ELF-1 (cell line): ENCODE data around the gene PTER.

Source experiments
- DNase-seq: peaks from one replicate; pipeline ENCODE4 v3.0.0-alpha.2; 2016; ENCODE audit warnings: low read depth, low spot score

PTER gene, protein sequence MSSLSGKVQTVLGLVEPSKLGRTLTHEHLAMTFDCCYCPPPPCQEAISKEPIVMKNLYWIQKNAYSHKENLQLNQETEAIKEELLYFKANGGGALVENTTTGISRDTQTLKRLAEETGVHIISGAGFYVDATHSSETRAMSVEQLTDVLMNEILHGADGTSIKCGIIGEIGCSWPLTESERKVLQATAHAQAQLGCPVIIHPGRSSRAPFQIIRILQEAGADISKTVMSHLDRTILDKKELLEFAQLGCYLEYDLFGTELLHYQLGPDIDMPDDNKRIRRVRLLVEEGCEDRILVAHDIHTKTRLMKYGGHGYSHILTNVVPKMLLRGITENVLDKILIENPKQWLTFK

DNA sequence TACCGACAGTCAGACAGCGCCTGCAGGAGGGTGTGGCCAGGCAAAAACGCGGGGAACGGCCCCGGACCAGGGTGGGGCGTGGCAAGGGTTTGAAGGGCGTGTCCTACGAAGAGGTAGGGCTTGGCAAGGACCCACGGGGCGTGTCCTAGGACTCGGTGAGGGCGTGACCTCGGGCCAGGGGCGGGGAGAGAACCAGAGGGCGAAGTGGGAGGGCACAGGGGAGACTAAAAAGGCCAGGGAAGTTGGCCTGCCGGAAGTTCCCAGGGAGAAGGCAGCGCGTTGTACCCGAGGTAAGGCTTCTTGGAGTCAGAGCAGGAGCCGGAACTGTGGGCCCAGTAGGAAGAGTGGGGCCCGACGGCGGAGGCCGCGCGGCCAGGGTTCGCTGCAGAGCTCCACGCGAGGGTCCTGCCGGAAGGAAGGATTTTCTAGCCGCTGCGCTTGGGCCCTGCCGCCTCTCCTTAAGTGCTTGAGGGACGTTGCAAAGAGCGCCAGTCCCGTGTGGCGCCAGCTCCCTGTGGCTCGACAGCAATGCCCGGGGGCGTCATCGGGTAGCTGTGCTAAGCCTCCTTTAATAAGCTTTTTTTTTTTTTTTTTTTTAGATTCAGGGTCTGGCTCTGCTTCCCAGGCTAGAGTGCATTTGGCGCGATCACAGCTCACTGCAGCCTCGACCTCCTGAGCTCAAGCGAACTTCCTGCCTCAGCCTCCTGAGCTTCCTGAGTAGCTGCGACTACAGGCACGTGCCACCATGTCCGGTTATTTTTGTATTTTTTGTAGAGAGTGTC lies at the start of gene PTER:
Gene PTER, plus strand, starts transcription at position 253 of the 782 bp plus-strand sequence. CDS start 47,375 bp downstream, outside the sequence.
- DNase-seq, result peak; percentile 99

DNA sequence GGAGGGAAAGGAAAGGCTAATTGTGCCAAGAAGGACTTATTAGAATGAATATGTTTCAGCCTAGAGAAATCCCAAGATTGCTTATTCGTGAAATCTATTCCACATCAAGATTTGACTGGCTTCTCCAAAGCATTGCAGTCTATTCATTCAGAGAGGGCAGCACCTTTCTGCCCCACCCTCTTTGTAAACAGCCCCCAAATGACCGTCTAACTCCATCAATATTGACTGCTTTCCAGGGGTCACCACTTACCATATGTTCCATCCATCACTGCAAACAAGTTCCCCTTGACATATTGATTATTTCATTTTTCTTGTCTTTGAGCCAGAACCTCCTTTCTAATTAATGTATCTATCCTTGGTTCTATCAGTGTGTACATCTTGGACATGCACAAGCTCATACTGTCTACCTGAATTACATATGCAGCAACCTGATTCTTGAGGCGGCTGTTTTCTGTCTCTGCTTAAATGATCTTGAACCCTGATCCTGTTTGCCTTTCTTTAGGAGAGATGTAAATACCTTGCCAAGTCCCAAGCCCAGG lies 44.2 kb upstream of the PTER start:
- DNase-seq, result no peak

DNA sequence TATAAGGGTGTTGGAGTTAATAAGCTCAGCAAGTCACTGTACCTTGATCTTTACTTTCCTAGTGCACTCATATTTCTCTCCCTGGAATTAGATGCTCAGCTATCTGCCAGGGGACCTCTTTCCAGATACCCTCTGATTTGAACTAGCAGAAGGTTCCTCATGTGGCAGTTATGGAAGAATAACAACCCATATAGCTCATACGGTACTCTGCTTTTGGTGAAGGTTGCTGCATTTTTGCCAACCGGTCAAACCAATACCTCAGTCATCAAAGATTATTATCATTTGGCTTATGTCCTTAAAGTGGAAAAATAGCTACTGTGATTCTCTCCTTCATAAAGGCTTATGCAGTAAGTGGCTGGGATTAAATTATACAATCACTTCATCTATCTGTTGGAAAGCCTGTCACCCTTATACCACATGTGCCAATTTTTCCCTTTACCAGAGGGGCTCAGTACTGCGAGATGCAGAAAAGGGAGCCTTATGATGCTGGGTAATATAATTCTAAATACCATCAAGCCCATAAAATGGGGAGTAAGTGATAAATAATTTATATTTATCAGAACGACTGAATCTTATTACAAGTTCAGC lies 43.4 kb upstream of the PTER start:
- no peak for DNase-seq

DNA sequence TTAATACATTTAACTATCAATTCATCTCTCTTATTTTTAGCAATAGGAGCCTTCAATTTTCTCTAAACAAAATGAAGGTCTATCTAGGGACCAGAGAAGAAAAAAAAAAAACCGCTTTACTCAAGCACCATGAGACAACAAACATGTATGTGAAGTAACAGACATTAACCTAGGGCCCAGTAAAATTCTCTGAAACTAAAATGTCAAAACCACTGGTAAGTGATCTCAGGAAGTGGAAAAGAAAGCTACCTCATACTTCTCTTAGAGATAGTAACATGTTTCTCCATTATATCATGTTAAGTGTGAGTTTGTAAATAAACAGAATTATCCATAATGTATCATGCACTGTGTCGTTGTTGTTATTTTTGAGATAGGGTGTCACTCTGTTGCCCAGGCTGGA lies 35.4 kb upstream of the PTER start:
- DNase-seq, result no peak

DNA sequence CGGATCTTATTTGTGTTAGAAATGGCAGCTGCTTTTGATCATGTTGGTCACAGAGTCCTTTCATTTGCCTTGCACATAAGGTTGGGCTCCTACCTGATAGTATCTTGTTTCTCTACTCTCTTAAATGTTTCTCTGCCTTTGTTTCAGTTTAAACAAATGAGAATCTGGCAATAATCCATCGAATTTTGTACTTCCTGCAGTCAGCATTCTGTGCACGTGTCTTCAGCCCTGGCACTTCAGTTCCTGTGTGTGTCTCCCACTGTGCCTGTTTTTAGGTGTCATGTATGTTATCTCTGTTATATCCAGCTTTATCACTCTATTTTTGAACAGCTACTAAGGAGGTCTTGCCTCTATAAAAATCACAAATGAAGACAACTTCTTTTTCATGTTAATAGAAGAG lies 28.4 kb upstream of the PTER start:
- no peak for DNase-seq

DNA sequence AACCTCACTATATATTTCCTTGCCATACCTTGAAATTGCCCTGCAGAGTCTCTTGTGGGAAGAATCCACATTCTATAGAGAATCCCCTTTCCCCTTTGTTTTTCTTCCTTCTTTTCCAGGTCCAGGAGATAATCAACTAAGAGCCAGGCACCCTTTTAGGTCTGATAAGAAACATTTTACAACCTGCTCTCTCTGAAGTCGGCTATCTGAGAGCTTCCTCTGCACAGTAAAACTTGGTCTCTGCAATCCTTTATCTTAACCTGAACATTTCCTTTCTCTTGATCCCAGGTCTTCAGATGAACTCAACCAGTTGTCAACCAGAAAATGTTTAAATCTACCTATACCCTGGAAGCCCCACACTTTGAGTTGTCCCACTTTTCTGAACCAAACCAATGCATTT lies 19.5 kb upstream of the PTER start:
- DNase-seq, result no peak

DNA sequence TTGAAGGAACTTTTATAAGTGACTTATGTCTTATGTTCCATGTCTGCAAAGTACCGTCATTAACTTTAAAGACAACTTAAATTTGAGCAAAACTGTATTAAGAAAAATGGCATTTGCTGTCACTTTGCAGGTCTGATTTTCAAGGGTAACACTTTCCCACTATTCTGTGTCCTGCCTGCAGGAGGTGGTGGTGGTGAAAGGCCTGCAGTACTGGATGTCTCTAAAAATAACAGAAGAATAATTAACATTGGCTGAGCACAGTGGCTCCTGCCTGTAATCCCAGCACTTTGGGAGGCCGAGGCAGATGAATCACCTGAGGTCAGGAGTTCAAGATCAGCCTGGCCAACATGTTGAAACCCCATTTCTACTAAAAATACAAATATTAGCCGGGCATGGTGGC lies 13.2 kb upstream of the PTER start:
- DNase-seq, result no peak

DNA sequence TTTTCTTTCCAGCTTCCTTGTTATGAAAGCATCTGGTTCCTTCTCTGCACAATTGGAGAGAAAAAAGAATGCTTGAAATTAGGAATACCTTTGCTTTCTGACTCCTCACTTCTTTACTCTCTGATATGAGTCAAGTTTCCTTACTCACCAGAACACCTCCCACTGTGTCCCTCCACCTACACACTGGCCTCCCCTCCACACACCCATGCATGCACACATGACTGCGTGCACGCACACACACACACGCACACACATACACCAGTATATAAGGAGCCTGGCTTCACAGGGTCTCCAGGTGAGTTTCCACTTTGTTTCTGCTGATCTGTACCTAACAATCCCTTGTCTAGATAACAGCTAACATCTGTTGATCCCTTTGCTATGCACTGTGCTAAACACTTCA lies 11.4 kb upstream of the PTER start:
- DNase-seq, result no peak

DNA sequence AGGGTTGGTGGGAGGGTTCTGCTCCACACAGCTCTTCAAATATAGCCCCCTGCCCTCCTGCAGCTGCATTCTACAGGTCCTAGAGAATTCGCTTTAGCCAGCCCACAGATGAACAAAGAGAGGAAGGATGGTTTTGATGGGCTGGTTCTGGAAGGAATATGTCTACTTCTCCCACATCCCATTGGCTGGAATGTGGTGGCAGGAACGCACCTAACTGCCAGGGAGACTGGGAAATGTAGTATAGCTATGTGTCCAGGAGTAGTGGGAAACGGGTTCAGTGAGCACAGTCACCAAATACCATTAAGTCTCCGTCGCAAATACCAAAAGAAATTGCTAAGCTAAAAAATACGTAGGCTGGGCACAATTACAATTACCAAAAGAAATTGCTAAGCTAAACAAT lies 7.3 kb upstream of the PTER start:
- DNase-seq, result no peak

DNA sequence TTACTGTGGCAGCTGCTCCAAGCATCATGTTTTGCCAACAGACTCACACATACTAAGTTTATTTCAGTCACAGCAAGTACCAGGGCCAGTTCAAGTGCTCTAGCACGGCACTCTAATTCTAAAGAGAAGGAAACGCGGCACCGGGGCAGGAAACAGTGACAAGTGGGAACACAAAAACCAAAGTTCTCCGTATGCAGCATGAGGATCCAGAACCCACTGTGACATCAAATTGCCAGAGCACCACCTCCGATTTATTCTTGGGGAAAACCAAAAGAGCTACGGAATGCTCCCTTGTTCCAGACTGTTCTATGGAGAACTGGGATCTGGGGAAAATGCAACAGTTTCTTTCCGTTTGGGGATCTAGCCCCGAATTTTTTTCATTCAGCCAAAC lies 448 bp upstream of the PTER start:
- DNase-seq, result no peak

DNA sequence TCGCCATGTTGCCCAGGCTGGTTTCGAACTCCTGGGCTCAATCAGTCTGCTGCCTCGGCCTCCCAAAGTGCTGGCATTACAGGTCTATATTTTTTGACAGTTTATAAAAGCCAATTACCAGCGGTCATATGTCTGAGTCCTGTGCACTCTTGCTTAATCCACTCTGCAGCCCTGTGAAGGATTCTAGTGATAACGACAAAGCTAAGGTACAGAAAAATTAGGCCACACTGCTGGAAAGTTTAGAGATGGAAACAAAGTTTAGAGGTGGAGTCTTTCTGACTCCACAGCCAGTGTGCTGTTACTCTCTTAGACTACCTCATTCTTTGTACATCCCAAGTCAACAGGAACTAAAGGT lies 707 bp downstream of the PTER start:
- no peak for DNase-seq

DNA sequence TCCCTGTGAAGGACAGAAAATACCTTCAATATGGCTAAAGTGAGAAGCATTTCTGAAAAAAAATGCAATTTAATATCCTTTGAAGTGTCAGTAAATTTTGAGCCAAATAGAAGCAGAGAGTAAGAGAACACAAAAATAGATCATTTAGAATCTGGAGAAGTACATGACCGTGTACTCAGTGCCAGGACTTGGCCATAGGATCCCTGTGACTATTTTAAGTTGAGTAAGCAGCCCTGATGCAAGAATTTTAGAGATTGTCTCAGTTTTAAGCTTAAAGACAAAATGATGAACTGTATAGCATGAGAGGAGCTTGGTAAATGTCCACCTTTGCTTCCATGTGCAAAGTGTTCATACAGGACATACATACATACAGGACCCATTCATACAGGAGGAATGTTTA lies 2.5 kb downstream of the PTER start:
- DNase-seq, result no peak

DNA sequence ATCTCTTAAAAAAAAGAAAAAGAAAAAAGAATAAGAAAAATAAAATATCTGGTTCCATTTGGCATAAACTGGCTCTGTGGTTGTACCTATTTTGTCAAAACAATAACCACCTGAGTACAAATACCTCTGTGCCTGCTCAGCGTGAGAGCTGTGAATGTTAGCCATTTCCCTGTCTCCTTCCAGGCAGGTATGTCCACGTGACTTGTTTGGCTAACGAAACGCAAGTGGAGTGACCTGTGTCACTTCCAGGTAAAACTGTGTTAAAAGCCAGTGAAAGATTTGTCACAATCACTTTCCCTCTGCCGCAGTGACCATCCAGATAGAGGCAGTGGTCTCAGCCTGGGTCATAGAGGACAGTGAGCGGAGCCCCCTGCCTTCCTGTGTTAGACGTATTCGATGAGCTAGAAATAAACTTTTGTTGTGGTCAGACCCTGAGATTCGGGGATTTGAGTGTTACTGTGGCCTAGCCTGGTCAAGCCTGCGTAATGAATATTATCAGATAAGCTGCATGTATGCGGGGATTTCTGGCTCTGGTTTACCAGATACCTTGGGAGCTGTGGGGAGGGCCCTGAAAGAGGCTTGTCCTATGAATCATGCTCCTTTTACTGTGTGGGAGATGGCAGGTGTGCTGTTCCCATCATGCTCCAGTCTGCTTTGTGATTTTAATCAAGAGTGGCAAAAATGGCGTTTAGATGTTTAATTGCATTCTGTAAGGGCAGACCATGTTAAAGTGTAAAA lies 3.8 kb downstream of the PTER start:
- DNase-seq, result peak; percentile 26

DNA sequence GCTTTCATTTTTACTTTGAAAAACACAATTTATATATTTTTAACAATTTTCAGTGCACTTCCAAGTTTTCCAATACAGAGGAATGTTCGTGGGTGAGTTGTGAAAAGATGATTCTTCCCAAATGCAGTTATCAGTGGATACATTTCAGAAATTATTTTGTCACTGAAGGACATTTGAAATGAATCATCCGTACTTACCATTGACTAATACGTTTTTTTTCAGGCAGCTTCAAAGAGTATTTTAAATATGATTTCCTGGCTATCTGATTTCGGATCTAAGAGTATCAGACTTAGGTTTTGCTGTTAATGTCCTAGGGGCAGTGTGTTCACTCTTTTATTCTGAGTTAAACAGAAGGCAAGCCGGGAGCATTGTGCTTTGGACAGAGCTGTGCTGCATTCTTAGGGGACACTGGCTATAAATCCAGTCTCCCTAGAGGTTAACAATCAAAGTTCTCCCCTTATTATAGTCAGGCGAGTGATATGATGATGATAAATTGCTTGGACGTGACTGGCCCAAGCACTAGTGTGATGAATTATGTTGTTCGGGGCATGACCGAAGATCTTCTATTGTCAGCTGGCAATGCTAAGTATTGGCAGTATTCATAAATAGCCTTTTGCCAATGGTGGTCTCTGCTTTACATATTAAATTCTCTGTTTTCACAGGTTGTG lies 4.5 kb downstream of the PTER start:
- DNase-seq, result no peak

DNA sequence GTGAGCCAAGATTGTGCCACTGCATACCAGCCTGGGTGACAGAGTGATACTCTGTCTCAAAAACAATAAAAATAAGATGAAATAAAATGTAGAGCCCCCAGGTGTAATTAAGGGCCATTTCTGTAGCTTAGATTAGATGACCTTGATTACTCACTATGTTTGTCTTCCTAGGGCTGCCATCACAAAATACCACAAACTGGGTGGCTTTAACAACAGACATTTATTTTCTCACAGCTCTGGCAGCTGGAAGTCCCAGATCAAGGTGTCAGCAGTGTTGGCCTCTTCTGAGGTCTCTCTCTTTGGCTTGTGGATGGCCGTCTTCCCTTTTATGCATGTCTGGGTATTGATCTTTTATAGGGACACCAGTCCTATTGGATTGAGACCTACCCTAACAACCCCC lies 6.1 kb downstream of the PTER start:
- no peak for DNase-seq

DNA sequence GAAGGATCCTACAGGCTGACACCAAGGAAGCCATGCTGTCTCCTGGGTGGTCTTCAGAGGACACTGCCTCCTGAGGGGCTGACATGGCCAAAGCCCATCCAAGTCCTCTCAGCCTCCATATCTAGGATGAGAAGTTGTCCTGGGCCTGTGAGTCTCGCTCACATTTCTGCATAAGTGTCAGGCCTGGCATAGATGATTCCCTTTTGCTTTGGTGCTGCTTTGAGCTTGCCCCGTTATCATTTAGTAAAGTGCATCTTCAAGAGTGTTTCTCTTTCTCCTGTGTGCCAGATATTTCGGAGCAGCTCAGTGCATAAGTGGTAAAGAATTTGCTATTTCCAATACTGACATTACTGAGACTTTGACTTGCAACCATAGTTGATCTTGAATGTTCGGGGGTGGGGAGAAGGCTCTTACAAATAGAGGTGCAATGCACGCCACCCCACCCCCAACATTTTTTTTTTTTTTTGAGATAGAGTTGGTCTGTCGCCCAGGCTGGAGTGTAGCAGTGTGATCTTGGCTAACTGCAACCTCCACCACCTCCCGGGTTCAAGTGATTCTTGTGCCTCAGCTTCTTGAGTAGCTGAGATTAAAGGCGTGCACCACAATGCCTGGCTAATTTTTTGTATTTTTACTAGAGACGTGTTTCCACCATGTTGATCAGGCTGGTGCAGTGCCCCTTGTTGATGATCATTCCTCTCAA lies 9.1 kb downstream of the PTER start:
- no peak for DNase-seq

DNA sequence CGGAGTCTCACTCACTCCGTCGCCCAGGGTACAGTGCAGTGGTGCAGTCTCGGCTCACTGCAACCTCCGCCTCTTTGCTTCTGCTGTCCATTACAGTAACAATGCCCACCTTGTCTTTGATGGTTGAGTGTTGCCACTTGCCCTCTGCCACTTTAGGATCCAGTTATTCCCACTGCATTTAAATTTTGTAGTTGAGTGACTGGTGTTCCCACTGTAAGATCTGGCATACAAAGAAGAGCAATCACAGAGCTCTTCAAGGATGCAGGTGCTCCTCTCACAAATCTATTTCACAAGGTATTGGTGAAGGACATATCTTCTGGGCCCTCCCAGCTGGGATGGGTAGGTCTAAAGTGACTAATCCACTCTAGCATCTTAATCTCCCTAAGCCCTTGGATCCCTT lies 12.6 kb downstream of the PTER start:
- no peak for DNase-seq

DNA sequence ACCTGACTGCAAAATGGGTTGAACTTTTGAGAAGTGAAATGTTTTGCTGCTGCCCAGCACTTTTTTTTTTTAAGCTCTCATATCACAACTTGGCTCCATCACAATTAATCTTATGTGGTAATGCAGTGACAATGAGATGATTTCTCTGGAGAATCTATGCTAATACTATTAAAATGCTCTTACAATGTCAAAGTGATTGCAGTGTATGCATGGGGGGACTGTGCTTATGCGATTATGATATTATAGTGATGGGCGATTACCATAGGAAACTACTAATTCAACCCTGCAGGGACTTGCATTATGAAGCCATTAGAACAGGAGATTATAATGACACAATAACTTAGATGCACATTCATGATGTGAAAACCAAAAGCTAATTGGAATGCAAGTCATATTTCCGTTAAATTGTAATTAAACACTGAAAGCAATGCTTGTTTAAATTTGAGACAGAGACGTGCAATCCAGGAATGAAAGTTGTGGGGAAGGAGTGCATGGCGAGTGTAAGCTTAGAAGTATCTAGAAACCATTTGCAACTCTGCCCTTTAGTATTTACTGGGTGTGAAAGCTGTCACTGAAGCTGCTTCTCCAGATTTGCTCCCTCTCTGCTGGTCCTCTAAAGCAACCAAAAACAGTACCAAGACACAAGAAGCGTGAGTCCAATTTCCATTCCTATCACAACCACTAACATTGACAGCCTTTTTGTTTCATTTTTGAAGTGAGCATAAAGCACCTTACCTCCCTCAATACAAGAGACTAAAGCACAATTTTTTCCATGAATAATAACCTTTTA lies 21.6 kb downstream of the PTER start:
- no peak for DNase-seq

DNA sequence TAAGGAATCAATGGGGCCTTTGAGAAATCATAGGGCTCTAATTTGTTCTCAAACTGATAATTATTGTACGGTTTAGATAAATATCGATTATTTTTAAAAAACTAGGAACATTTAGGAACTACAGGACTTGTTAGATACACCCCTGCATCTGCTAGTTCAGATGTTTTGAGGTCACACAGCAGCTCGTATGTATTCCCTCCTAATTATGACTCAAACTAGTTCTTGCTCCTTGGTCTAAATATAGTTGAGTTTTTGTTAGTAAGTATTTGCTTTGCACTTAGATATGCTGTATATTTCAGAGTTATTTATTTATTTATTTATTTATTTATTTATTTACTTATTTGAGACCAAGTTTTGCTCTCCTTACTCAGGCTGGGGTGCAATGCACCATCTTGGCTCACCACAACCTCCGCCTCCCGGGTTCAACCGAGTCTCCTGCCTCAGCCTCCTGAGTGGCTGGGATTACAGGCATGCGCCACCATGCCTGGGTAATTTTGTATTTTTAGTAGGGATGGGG lies 22.7 kb downstream of the PTER start:
- DNase-seq, result no peak

DNA sequence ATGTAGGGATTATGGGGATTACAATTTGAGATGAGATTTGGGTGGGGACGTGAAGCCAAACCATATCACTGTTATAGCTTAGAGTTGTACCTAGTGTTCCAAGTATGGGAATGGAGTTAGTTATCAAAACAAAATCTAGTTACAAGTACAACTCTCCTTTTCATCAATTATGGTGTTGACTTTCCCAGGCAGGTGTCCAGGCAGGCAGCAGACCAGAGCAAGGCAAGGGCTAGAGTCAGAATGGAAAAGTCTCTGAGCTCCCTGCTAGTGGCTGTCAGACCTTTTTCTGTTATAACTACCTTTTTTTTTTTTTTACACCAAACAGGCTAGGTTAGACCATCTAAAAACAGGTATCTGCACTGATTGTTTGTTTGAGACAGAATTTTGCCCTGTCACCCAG lies 29.2 kb downstream of the PTER start:
- no peak for DNase-seq
